Measurements from ENCODE around the gene ASCC3. TPM values are rescaled to one million over a fixed set of nuclear protein-coding genes. Genes with fewer than 3 reads are reported as not detected.
A peak's percentile ranks its signal among the peaks of the same experiment; 100 is the strongest.
"Not testable (repeated sequence)": the region's sequence is repeated elsewhere in the genome, so short reads cannot be mapped to it uniquely, and the experiment has no call there.

The ASCC3 gene
- total RNA-seq, 6 experiments from 2014 or later, result 96.1 to 101 (median 97.8) TPM

DNA sequence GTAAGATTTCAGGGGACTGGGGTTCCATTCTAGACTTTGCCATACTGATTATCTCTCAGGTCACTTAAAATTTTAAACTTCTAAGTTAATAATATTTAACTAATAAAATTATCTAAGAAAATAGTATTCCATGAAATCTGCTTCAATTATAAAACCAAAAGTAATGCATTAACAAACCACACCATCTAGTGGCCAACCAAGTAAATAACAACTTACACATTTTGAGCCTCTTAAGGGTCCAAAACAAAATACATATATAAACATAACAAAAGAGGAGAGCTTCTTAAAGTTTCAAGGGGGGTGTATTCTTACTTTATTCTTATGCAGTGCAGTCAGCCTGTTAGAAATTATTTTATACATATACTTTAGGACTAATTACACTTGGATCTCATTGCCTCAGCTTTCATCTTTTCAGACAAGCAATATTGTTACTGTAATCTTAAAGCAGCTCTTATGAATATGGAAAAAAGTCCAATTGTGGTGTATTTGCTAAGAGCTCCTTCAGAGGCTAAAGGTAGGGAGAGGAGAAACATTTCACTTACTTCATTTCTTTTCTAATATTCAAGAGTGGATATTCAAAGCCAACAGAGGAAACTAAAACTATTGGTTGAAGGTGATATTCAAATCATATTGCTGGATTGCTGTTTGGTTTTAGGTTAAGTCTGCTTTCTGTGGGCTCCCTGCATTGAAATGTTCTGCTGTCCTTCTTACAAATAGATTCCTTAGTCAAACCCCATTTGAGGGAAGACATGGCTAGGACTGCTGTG is 216.7 kb downstream of the ASCC3 start:
- peaks cover 30% of the 10 kb centered on the region for H3K4me1 Mint-ChIP-seq (ENCODE audit: low read depth)
- peak; percentile 26 for DNase-seq
- H3K9me3 Mint-ChIP-seq, result no peaks in the 10 kb centered on the region
- no peaks in the 10 kb centered on the region for H3K27me3 Mint-ChIP-seq (ENCODE audit: insufficient read depth)
- H3K4me3 Mint-ChIP-seq, result no peak overlapping the region
- no peak overlapping the region for H3K27ac Mint-ChIP-seq
- TF ChIP-seq, protein P1, sequence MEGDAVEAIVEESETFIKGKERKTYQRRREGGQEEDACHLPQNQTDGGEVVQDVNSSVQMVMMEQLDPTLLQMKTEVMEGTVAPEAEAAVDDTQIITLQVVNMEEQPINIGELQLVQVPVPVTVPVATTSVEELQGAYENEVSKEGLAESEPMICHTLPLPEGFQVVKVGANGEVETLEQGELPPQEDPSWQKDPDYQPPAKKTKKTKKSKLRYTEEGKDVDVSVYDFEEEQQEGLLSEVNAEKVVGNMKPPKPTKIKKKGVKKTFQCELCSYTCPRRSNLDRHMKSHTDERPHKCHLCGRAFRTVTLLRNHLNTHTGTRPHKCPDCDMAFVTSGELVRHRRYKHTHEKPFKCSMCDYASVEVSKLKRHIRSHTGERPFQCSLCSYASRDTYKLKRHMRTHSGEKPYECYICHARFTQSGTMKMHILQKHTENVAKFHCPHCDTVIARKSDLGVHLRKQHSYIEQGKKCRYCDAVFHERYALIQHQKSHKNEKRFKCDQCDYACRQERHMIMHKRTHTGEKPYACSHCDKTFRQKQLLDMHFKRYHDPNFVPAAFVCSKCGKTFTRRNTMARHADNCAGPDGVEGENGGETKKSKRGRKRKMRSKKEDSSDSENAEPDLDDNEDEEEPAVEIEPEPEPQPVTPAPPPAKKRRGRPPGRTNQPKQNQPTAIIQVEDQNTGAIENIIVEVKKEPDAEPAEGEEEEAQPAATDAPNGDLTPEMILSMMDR (IDR thresholded peaks at IDR 0.05), result peak; percentile 88
- peaks cover 4% of the 10 kb centered on the region; the same call in 1 of the 2 replicates for H3K36me3 Mint-ChIP-seq (ENCODE audit: low read depth)

DNA sequence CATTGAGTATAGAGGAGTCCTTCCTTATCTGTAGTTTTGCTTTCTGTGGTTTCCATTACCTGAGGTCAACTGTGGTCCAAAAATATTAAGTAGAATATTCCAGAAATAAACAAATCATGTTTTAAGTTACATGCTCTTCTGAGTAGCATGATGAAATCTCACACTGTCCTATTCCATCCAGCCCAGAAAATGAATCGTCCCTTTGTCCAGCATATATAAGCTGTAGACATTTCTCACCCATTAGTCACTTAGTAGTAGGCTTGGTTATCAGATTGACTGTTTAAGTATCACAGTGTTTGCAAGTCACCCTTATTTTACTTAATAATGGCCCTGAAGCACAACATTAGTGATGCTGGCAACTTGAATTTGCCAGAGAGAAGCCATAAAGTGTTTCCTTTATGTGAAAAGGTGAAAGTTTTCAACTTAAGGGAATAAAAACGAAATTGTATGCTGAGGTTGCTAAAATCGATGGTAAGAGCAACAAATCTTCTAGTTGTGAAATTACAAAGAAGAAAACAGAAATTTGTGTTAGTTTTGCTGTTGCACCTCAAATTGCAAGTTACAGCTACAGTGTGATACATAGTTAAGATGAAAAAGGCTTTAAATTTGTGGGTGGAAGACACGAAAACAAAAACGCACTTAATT is 217.8 kb downstream of the ASCC3 start:
- H3K4me3 Mint-ChIP-seq, result peak overlapping the region; percentile 18; the same call in 1 of the 2 replicates

GRCh38 chr6:100662264-100662663 is 218.9 kb downstream of the ASCC3 start:
- Mint-ChIP-seq H3K4me1 (ENCODE audit: low read depth) (peaks cover 30% of the 10 kb centered on the region), H3K9me3 (no peaks in the 10 kb centered on the region), H3K27me3 (ENCODE audit: insufficient read depth) (no peaks in the 10 kb centered on the region), H3K27ac (no peak overlapping the region), H3K4me3 (no peak overlapping the region), H3K36me3 (ENCODE audit: low read depth) (peaks cover 4% of the 10 kb centered on the region; the same call in 1 of the 2 replicates)
- no peak for DNase-seq
- TF ChIP-seq, protein P1 (IDR thresholded peaks at IDR 0.05), result no peak

More for the DNA sequence above, 217.8 kb downstream of the ASCC3 start:
- Mint-ChIP-seq H3K9me3 (no peaks in the 10 kb centered on the region), H3K27ac (peak overlapping the region; percentile 78), H3K27me3 (ENCODE audit: insufficient read depth) (no peaks in the 10 kb centered on the region), H3K36me3 (ENCODE audit: low read depth) (peaks cover 4% of the 10 kb centered on the region; the same call in 1 of the 2 replicates), H3K4me1 (ENCODE audit: low read depth) (peaks cover 30% of the 10 kb centered on the region)
- TF ChIP-seq, protein P1 (IDR thresholded peaks at IDR 0.05), result no peak
- DNase-seq, result peak; percentile 87

DNA sequence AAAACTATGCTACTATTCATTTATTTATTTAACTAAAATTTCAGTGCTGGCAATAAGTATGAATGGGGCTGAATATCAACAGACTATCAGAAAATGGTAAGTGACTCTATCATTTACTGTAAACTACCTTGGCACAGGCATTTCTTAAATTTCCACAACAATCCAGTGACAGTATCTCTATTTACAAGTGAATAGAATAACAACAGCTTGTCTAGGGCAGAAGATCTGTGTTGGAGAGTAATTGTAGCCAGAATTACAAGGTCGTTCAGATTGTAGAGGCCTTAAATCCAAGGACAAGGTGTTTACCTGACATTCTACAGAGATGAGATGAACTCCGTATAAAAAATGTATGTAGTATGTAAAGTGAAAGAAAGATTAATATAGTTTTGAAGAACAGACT is 222.6 kb downstream of the ASCC3 start:
- no peak overlapping the region for H3K4me3 Mint-ChIP-seq
- no peak overlapping the region for H3K27ac Mint-ChIP-seq
- peaks cover 10% of the 10 kb centered on the region for H3K4me1 Mint-ChIP-seq (ENCODE audit: low read depth)
- H3K27me3 Mint-ChIP-seq (ENCODE audit: insufficient read depth), result no peaks in the 10 kb centered on the region
- peaks cover 4% of the 10 kb centered on the region; the same call in 1 of the 2 replicates for H3K36me3 Mint-ChIP-seq (ENCODE audit: low read depth)
- TF ChIP-seq, protein P1 (IDR thresholded peaks at IDR 0.05), result no peak
- DNase-seq, result no peak
- no peaks in the 10 kb centered on the region for H3K9me3 Mint-ChIP-seq

DNA sequence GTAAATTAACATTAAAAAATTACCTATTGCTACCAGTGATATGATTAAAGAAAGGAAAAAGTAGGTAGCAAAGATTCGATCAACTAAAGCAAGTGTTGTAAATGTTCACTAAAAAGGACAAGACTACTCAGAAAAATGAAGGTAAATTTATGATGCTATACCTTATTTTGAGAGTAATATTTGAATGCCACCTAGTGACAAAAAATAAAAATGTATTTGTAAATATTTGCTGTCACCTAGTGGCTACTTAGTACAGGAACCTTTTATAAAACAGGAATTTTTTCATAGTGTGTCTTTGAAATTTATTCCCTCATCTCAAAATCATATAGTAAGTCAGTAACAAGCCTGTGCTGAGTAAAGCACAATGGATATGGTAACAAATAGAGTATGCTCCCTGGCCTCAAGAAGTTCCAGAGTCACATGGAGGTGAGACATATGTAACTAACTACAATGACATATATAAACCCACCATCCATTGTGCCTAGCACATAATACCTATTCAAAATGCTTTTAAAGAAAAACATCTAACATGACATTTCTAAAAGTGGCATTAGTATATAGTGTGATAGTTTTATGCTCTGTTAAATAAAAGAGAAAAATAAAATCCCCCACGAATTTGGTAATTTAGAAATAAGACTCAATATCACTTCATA is 223.3 kb downstream of the ASCC3 start:
- Mint-ChIP-seq H3K27ac (no peak overlapping the region), H3K4me1 (ENCODE audit: low read depth) (peaks cover 3% of the 10 kb centered on the region), H3K36me3 (ENCODE audit: low read depth) (peaks cover 4% of the 10 kb centered on the region; the same call in 1 of the 2 replicates), H3K4me3 (no peak overlapping the region), H3K27me3 (ENCODE audit: insufficient read depth) (no peaks in the 10 kb centered on the region), H3K9me3 (no peaks in the 10 kb centered on the region)
- TF ChIP-seq, protein P1 (IDR thresholded peaks at IDR 0.05), result peak; percentile 87
- DNase-seq, result peak; percentile 31

DNA sequence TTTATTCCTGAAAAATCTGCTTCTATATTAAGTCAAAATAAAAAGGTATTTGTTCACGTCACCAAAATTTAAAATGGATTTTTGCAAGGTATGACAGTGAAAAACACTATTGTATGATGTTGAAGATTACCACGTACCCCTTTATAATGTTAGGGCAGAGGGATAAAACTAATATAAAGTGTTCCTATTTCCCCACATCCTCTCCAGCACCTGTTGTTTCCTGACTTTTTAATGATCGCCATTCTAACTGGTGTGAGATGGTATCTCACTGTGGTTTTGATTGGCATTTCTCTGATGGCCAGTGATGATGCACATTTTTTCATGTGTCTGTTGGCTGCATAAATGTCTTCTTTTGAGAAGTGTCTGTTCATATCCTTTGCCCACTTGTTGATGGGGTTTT is 240.0 kb downstream of the ASCC3 start:
- H3K27me3 Mint-ChIP-seq (ENCODE audit: insufficient read depth); H3K4me1 Mint-ChIP-seq (ENCODE audit: low read depth); H3K4me3 Mint-ChIP-seq; DNase-seq; H3K9me3 Mint-ChIP-seq; H3K27ac Mint-ChIP-seq: not testable (repeated sequence)
- peaks cover 53% of the 10 kb centered on the region for H3K36me3 Mint-ChIP-seq (ENCODE audit: low read depth)
